ENCODE results near the gene TEKTIP1. TPM values are rescaled to one million over a fixed set of nuclear protein-coding genes. Genes with fewer than 3 reads are reported as not detected.
"Not testable (repeated sequence)": the region's sequence is repeated elsewhere in the genome, so short reads cannot be mapped to it uniquely, and the experiment has no call there.

The TEKTIP1 gene
- total RNA-seq, 1 donor from 2014 or later = not detected

GRCh38 chr19:3523361-3524077 is 15.5 kb upstream of the TEKTIP1 start:
- DNase-seq (ENCODE audit: low spot score) = no peak

- no peak for DNase-seq (ENCODE audit: low spot score)
Observed at GRCh38 chr19:3524078-3524842, 14.7 kb upstream of the TEKTIP1 start.

- DNase-seq (ENCODE audit: low spot score) = no peak
Observed at GRCh38 chr19:3524904-3525451, 14.0 kb upstream of the TEKTIP1 start.

GRCh38 chr19:3526507-3527237 is 12.3 kb upstream of the TEKTIP1 start:
- no peak for DNase-seq (ENCODE audit: low spot score)

- no peak for DNase-seq (ENCODE audit: low spot score)
Observed at GRCh38 chr19:3527238-3527910, 11.6 kb upstream of the TEKTIP1 start.

- DNase-seq (ENCODE audit: low spot score) = no peak
Observed at GRCh38 chr19:3528080-3528479, 10.9 kb upstream of the TEKTIP1 start.

- no peak for DNase-seq (ENCODE audit: low spot score)
Observed at GRCh38 chr19:3528539-3529211, 10.3 kb upstream of the TEKTIP1 start.

GRCh38 chr19:3529299-3529698 is 9.7 kb upstream of the TEKTIP1 start:
- DNase-seq (ENCODE audit: low spot score) = not testable (repeated sequence)

- no peak for DNase-seq (ENCODE audit: low spot score)
Observed at GRCh38 chr19:3530389-3530788, 8.6 kb upstream of the TEKTIP1 start.

- no peak for DNase-seq (ENCODE audit: low spot score)
Observed at GRCh38 chr19:3531716-3532115, 7.3 kb upstream of the TEKTIP1 start.

- DNase-seq (ENCODE audit: low spot score) = no peak
Observed at GRCh38 chr19:3532154-3532786, 6.7 kb upstream of the TEKTIP1 start.

- no peak for DNase-seq (ENCODE audit: low spot score)
Observed at GRCh38 chr19:3533033-3533432, 5.9 kb upstream of the TEKTIP1 start.

GRCh38 chr19:3533563-3534216 is 5.3 kb upstream of the TEKTIP1 start:
- DNase-seq (ENCODE audit: low spot score) = no peak

GRCh38 chr19:3534375-3535234 is 4.4 kb upstream of the TEKTIP1 start:
- no peak for DNase-seq (ENCODE audit: low spot score)

- no peak for DNase-seq (ENCODE audit: low spot score)
Observed at GRCh38 chr19:3535235-3535535, 3.8 kb upstream of the TEKTIP1 start.

- no peak for DNase-seq (ENCODE audit: low spot score)
Observed at GRCh38 chr19:3535563-3535965, 3.4 kb upstream of the TEKTIP1 start.

- DNase-seq (ENCODE audit: low spot score) = no peak
Observed at GRCh38 chr19:3535981-3536380, 3.0 kb upstream of the TEKTIP1 start.

GRCh38 chr19:3536429-3537100 is 2.4 kb upstream of the TEKTIP1 start:
- DNase-seq (ENCODE audit: low spot score) = no peak

GRCh38 chr19:3537101-3537437 is 1.9 kb upstream of the TEKTIP1 start:
- DNase-seq (ENCODE audit: low spot score) = no peak

Measured in umbilical cord (tissue), 2 donors.